Cardiac fibroblast (primary cell): Measurements from ENCODE around the gene RRP36.

Experiments
- DNase-seq, 2 donors: peaks; one replicate each; pipeline versions ENCODE4 v3.0.0 to v3.0.0-alpha.2; 2010; ENCODE audit warnings: low read depth in 2 of 2
- H3K4me3 ChIP-seq, 2 donors: replicated peaks in 1 of 2; 1 replicate in 1 of 2; 2 replicates in 1 of 2; pipeline ENCODE4 v1.5.1; 2011; ENCODE audit warnings: low read depth in 2 of 2, low read length in 2 of 2, mild to moderate bottlenecking in 2 of 2, moderate library complexity in 1 of 2
- CTCF ChIP-seq: IDR thresholded peaks from one replicate; pipeline ENCODE4 v1.5.1; 2011; ENCODE audit warnings: low read depth, mild to moderate bottlenecking, low read length, inconsistent platforms

The RRP36 gene

GRCh38 chr6:43009124-43009523 is 12.3 kb upstream of the RRP36 start:
- H3K4me3 ChIP-seq: no peak overlapping the region
- peak; percentile 47 for TF ChIP-seq CTCF
- DNase-seq: peak; percentile 51

- no peak for TF ChIP-seq CTCF
These were observed 10.2 kb upstream of the RRP36 start for GRCh38 chr6:43011207-43011606.

GRCh38 chr6:43012364-43012763 is 9.1 kb upstream of the RRP36 start:
- peak overlapping the region in 1 of 2 donors; percentile 96 for H3K4me3 ChIP-seq
- DNase-seq: no peak
- TF ChIP-seq CTCF: no peak

More at GRCh38 chr6:43011207-43011606, 10.2 kb upstream of the RRP36 start:
- H3K4me3 ChIP-seq: no peak overlapping the region
- DNase-seq: no peak

GRCh38 chr6:43013097-43013842 is 8.2 kb upstream of the RRP36 start:
- peak overlapping the region; percentile 73 to 96 for H3K4me3 ChIP-seq
- no peak for TF ChIP-seq CTCF
- peak; percentile 7 to 50 for DNase-seq

- DNase-seq: peak; percentile 100
- no peak for TF ChIP-seq CTCF
- peak within 1 kb of the TSS; percentile 92 to 96 for H3K4me3 ChIP-seq
These were observed 7.5 kb upstream of the RRP36 start, which contains the start of the genes KLHDC3 and MEA1 for GRCh38 chr6:43013843-43014433. Gene KLHDC3 (plus strand): TSS chr6:43014249. CDS start chr6:43017193, 2,944 bp downstream. Gene MEA1 (minus strand): TSS chr6:43013946. CDS start chr6:43013813, 133 bp downstream.

GRCh38 chr6:43014434-43014909 is 7.0 kb upstream of the RRP36 start:
- DNase-seq: peak; percentile 49 to 51
- H3K4me3 ChIP-seq: peak overlapping the region; percentile 92 to 96
- TF ChIP-seq CTCF: no peak
